ENCODE measurements around the gene RBMS1.
A peak's percentile ranks its signal among the peaks of the same experiment; 100 is the strongest.

RBMS1 gene

GRCh38 chr2:160349306-160349705 lies 144.3 kb downstream of the RBMS1 start:
- Mint-ChIP-seq H3K36me3 (peaks cover 6% of the 10 kb centered on the region), H3K27ac (no peak overlapping the region), H3K9me3 (no peaks in the 10 kb centered on the region), H3K4me1 (peaks cover 75% of the 10 kb centered on the region), H3K4me3 (no peak overlapping the region)
- no peak for ATAC-seq
- DNase-seq (ENCODE audit: low spot score in 2 of 2), result no peak

GRCh38 chr2:160347269-160347863 lies 146.2 kb downstream of the RBMS1 start:
- Mint-ChIP-seq H3K27ac (peak overlapping the region; percentile 38), H3K4me1 (peaks cover 78% of the 10 kb centered on the region), H3K4me3 (no peak overlapping the region), H3K9me3 (no peaks in the 10 kb centered on the region), H3K36me3 (peaks cover 6% of the 10 kb centered on the region)
- ATAC-seq (peak; percentile 79), DNase-seq (ENCODE audit: low spot score in 2 of 2) (no peak)

- DNase-seq (ENCODE audit: low spot score in 2 of 2), result no peak
- peaks cover 2% of the 10 kb centered on the region for H3K36me3 Mint-ChIP-seq
- H3K4me1 Mint-ChIP-seq, result peaks cover 67% of the 10 kb centered on the region
- H3K9me3 Mint-ChIP-seq, result no peaks in the 10 kb centered on the region
- ATAC-seq, result peak; percentile 68
- H3K4me3 Mint-ChIP-seq, result peak overlapping the region; percentile 47
- peak overlapping the region; percentile 68 for H3K27ac Mint-ChIP-seq
Measured at GRCh38 chr2:160345071-160345764, 148.4 kb downstream of the RBMS1 start.

- no peak for DNase-seq (ENCODE audit: low spot score in 2 of 2)
- H3K4me3 Mint-ChIP-seq, result no peak overlapping the region
- peaks cover 63% of the 10 kb centered on the region for H3K4me1 Mint-ChIP-seq
- H3K9me3 Mint-ChIP-seq, result no peaks in the 10 kb centered on the region
- H3K36me3 Mint-ChIP-seq, result peaks cover 8% of the 10 kb centered on the region
- H3K27ac Mint-ChIP-seq, result no peak overlapping the region
- no peak for ATAC-seq
Measured at GRCh38 chr2:160343404-160343803, 150.2 kb downstream of the RBMS1 start.

- no peak overlapping the region for H3K4me3 Mint-ChIP-seq
- ATAC-seq, result peak; percentile 60
- H3K4me1 Mint-ChIP-seq, result peaks cover 59% of the 10 kb centered on the region
- H3K27ac Mint-ChIP-seq, result peak overlapping the region; percentile 16
- no peak for DNase-seq (ENCODE audit: low spot score in 2 of 2)
- H3K36me3 Mint-ChIP-seq, result peaks cover 10% of the 10 kb centered on the region
- no peaks in the 10 kb centered on the region for H3K9me3 Mint-ChIP-seq
Measured at GRCh38 chr2:160339726-160340125, 153.9 kb downstream of the RBMS1 start.

GRCh38 chr2:160338901-160339685 lies 154.5 kb downstream of the RBMS1 start:
- H3K4me3 Mint-ChIP-seq, result no peak overlapping the region
- no peak for DNase-seq (ENCODE audit: low spot score in 2 of 2)
- no peaks in the 10 kb centered on the region for H3K9me3 Mint-ChIP-seq
- H3K27ac Mint-ChIP-seq, result peak overlapping the region; percentile 16
- H3K36me3 Mint-ChIP-seq, result peaks cover 10% of the 10 kb centered on the region
- ATAC-seq, result no peak
- peaks cover 60% of the 10 kb centered on the region for H3K4me1 Mint-ChIP-seq

- ATAC-seq (no peak), DNase-seq (ENCODE audit: low spot score in 2 of 2) (no peak)
- Mint-ChIP-seq H3K27ac (no peak overlapping the region), H3K9me3 (no peaks in the 10 kb centered on the region), H3K36me3 (peaks cover 10% of the 10 kb centered on the region), H3K4me3 (no peak overlapping the region), H3K4me1 (peaks cover 66% of the 10 kb centered on the region)
Measured at GRCh38 chr2:160337728-160338127, 155.9 kb downstream of the RBMS1 start.

GRCh38 chr2:160336635-160337034 lies 157.0 kb downstream of the RBMS1 start:
- ATAC-seq, result no peak
- Mint-ChIP-seq H3K9me3 (no peaks in the 10 kb centered on the region), H3K36me3 (peaks cover 10% of the 10 kb centered on the region), H3K4me1 (peaks cover 74% of the 10 kb centered on the region), H3K4me3 (no peak overlapping the region), H3K27ac (no peak overlapping the region)
- no peak for DNase-seq (ENCODE audit: low spot score in 2 of 2)

GRCh38 chr2:160336105-160336504 lies 157.5 kb downstream of the RBMS1 start:
- Mint-ChIP-seq H3K9me3 (no peaks in the 10 kb centered on the region), H3K4me3 (peak overlapping the region; percentile 4), H3K36me3 (peaks cover 10% of the 10 kb centered on the region), H3K4me1 (peaks cover 79% of the 10 kb centered on the region), H3K27ac (peak overlapping the region; percentile 24)
- no peak for DNase-seq (ENCODE audit: low spot score in 2 of 2)
- ATAC-seq, result peak; percentile 61

- ATAC-seq, result no peak
- Mint-ChIP-seq H3K9me3 (no peaks in the 10 kb centered on the region), H3K4me1 (peaks cover 85% of the 10 kb centered on the region), H3K4me3 (peak overlapping the region; percentile 4), H3K36me3 (peaks cover 10% of the 10 kb centered on the region), H3K27ac (peak overlapping the region; percentile 24)
- no peak for DNase-seq (ENCODE audit: low spot score in 2 of 2)
Measured at GRCh38 chr2:160335441-160335840, 158.2 kb downstream of the RBMS1 start.

- Mint-ChIP-seq H3K4me1 (peaks cover 87% of the 10 kb centered on the region), H3K36me3 (peaks cover 9% of the 10 kb centered on the region), H3K27ac (peak overlapping the region; percentile 9), H3K9me3 (no peaks in the 10 kb centered on the region), H3K4me3 (peak overlapping the region; percentile 15)
- no peak for DNase-seq (ENCODE audit: low spot score in 2 of 2)
- peak; percentile 84 for ATAC-seq
Measured at GRCh38 chr2:160334028-160334741, 159.4 kb downstream of the RBMS1 start.

GRCh38 chr2:160333324-160334027 lies 160.1 kb downstream of the RBMS1 start:
- Mint-ChIP-seq H3K27ac (peak overlapping the region; percentile 9), H3K9me3 (no peaks in the 10 kb centered on the region), H3K4me3 (peak overlapping the region; percentile 15), H3K4me1 (peaks cover 87% of the 10 kb centered on the region), H3K36me3 (peaks cover 2% of the 10 kb centered on the region)
- ATAC-seq (no peak), DNase-seq (ENCODE audit: low spot score in 2 of 2) (no peak)

GRCh38 chr2:160332318-160332717 lies 161.3 kb downstream of the RBMS1 start:
- H3K4me3 Mint-ChIP-seq, result peak overlapping the region; percentile 21
- DNase-seq (ENCODE audit: low spot score in 2 of 2), result no peak
- H3K27ac Mint-ChIP-seq, result peak overlapping the region; percentile 84

GRCh38 chr2:160331258-160332025 lies 162.2 kb downstream of the RBMS1 start:
- H3K4me3 Mint-ChIP-seq, result peak overlapping the region; percentile 21
- no peaks in the 10 kb centered on the region for H3K9me3 Mint-ChIP-seq
- no peak for DNase-seq (ENCODE audit: low spot score in 2 of 2)
- H3K4me1 Mint-ChIP-seq, result peaks cover 89% of the 10 kb centered on the region
- ATAC-seq, result no peak
- H3K27ac Mint-ChIP-seq, result peak overlapping the region; percentile 84
- H3K36me3 Mint-ChIP-seq, result peaks cover 4% of the 10 kb centered on the region

More at GRCh38 chr2:160332318-160332717, 161.3 kb downstream of the RBMS1 start:
- Mint-ChIP-seq H3K4me1 (peaks cover 90% of the 10 kb centered on the region), H3K36me3 (no peaks in the 10 kb centered on the region), H3K9me3 (no peaks in the 10 kb centered on the region)
- ATAC-seq, result peak; percentile 49

Measured in stimulated activated effector memory CD8-positive, alpha-beta T cell treated with anti-CD3 and anti-CD28 coated beads, Interleukin-12 subunit alpha, Interleukin-12 subunit beta, amount 100 ng/mL, for 72 hours (primary cell).